CD14-positive monocyte (primary cell): ENCODE measurements around the gene EFHC1. TPM values are rescaled to one million over a fixed set of nuclear protein-coding genes. Genes with fewer than 3 reads are reported as not detected.

Source experiments
- DNase-seq, 3 donors: peaks; one replicate each; pipeline ENCODE4 v3.0.0-alpha.2; 2011 to 2022
- H2AFZ ChIP-seq: 2 replicates; pipeline ENCODE4 v1.6.0; 2012; ENCODE audit warnings: mild to moderate bottlenecking, low read depth, low read length, inconsistent platforms; ENCODE audit not compliant: insufficient read depth, poor library complexity, severe bottlenecking
- H3K27ac ChIP-seq, 2 donors: 1 replicate in 1 of 2; 2 replicates in 1 of 2; pipeline ENCODE4 v1.5.1; 2012 to 2013; ENCODE audit warnings: low read length in 2 of 2, control low read depth in 1 of 2, inconsistent platforms in 1 of 2, low read depth in 1 of 2, mild to moderate bottlenecking in 1 of 2
- H3K27me3 ChIP-seq, 2 donors: one replicate each; pipeline versions ENCODE4 v1.6.0 to v1.6.1; 2011 to 2013; ENCODE audit warnings: low read length in 2 of 2; ENCODE audit not compliant: control insufficient read depth in 2 of 2, insufficient read depth in 2 of 2
- H3K36me3 ChIP-seq, 2 donors: replicated peaks in 1 of 2; 1 replicate in 1 of 2; 2 replicates in 1 of 2; pipeline versions ENCODE4 v1.5.1 to v1.6.1; 2012 to 2013; ENCODE audit warnings: low read length in 2 of 2, control low read depth in 1 of 2, inconsistent platforms in 1 of 2, mild to moderate bottlenecking in 1 of 2; ENCODE audit not compliant: insufficient read depth in 2 of 2, control insufficient read depth in 1 of 2
- H3K4me1 ChIP-seq, 2 donors: 1 replicate in 1 of 2; 2 replicates in 1 of 2; pipeline versions ENCODE4 v1.5.1 to v1.6.1; 2012 to 2013; ENCODE audit warnings: low read length in 2 of 2, control low read depth in 1 of 2, inconsistent platforms in 1 of 2, mild to moderate bottlenecking in 1 of 2, moderate library complexity in 1 of 2; ENCODE audit not compliant: insufficient read depth in 2 of 2, control insufficient read depth in 1 of 2
- H3K4me2 ChIP-seq: replicated peaks from 2 replicates; pipeline ENCODE3; 2012; ENCODE audit warnings: low read length, moderate library complexity, mild to moderate bottlenecking; ENCODE audit not compliant: poor library complexity, severe bottlenecking; ENCODE audit errors: extremely low read depth
- H3K4me3 ChIP-seq, 3 experiments: fragments of 200-600 bp in 1 of 3; sonication (generic) in 1 of 3; replicated peaks in 1 of 3; 1 replicate in 2 of 3; 2 replicates in 1 of 3; pipeline ENCODE4 v1.5.1; 2011 to 2013; ENCODE audit warnings: low read length in 3 of 3, mild to moderate bottlenecking in 3 of 3, control low read depth in 2 of 3, low read depth in 2 of 3, inconsistent platforms in 1 of 3, moderate library complexity in 1 of 3
- H3K79me2 ChIP-seq: 2 replicates; pipeline ENCODE4 v1.6.0; 2012; ENCODE audit warnings: mild to moderate bottlenecking, control low read depth, inconsistent platforms, low read length, moderate library complexity; ENCODE audit not compliant: insufficient read depth
- H3K9ac ChIP-seq: 2 replicates; pipeline ENCODE4 v1.6.0; 2017; ENCODE audit warnings: low read length, mild to moderate bottlenecking; ENCODE audit not compliant: insufficient read depth, poor library complexity, severe bottlenecking
- H3K9me3 ChIP-seq, 2 donors: replicated peaks in 1 of 2; 1 replicate in 1 of 2; 2 replicates in 1 of 2; pipeline versions ENCODE4 v1.5.1 to v1.6.1; 2012 to 2013; ENCODE audit warnings: low read length in 2 of 2, control low read depth in 1 of 2; ENCODE audit not compliant: control insufficient read depth in 1 of 2, insufficient read depth in 1 of 2
- H4K20me1 ChIP-seq: 2 replicates; pipeline ENCODE4 v1.6.0; 2012; ENCODE audit warnings: mild to moderate bottlenecking, low read length, control low read depth, moderate library complexity; ENCODE audit not compliant: insufficient read depth
- H3K27ac Mint-ChIP-seq, 7 donors: one replicate each; pipeline ENCODE4 v1.8.0; 2020; ENCODE audit warnings: mild to moderate bottlenecking in 7 of 7, mixed read lengths in 7 of 7, moderate library complexity in 6 of 7, inconsistent platforms in 2 of 7
- H3K27me3 Mint-ChIP-seq, 3 donors: one replicate each; pipeline ENCODE4 v1.8.0; 2021 to 2022; ENCODE audit warnings: low read depth in 3 of 3, mild to moderate bottlenecking in 3 of 3, mixed read lengths in 3 of 3, moderate library complexity in 3 of 3, inconsistent platforms in 1 of 3
- H3K36me3 Mint-ChIP-seq, 2 donors: one replicate each; pipeline ENCODE4 v1.8.0; 2020; ENCODE audit warnings: mixed read lengths in 2 of 2, inconsistent platforms in 1 of 2, mild to moderate bottlenecking in 1 of 2
- H3K4me1 Mint-ChIP-seq: one replicate; pipeline ENCODE4 v1.8.0; 2020; ENCODE audit warnings: mild to moderate bottlenecking, mixed read lengths
- H3K4me3 Mint-ChIP-seq, 2 donors: one replicate each; pipeline ENCODE4 v1.8.0; 2020; ENCODE audit warnings: mild to moderate bottlenecking in 2 of 2, mixed read lengths in 2 of 2, moderate library complexity in 1 of 2
- H3K9me3 Mint-ChIP-seq, 7 donors: one replicate each; pipeline ENCODE4 v1.8.0; 2020 to 2022; ENCODE audit warnings: mixed read lengths in 7 of 7, mild to moderate bottlenecking in 6 of 7, moderate library complexity in 6 of 7, inconsistent platforms in 2 of 7
- WGBS: methylation state at CpG from one replicate; pipeline ENCODE4 v1.1.5; 2013; ENCODE audit warnings: missing lambda C conversion rate; ENCODE audit not compliant: insufficient coverage; 5-methylcytosine and 5-hydroxymethylcytosine counted together
- intact Hi-C, 2 donors: fragments of 100-400 bp; cut with micrococcal nuclease; formaldehyde crosslinking; loops; one replicate each; pipeline versions ENCODE4 v1.15.0 to v1.15.1; 2023
- polyA plus RNA-seq, 3 donors: library from polyadenylated mRNA; depleted of rRNA in 1 of 3; unstranded in 2 of 3; stranded (reverse) in 1 of 3; fragments of 300-500 nt in 2 of 3; fragments of >200 nt in 1 of 3; fragmentation: Illumina TruSeq in 2 of 3; gene quantifications; 1 replicate in 2 of 3; 2 replicates in 1 of 3; pipeline ENCODE4 v1.2.3, GENCODE V29; 2012 to 2021
- TF ChIP-seq, protein P1 (sequence below): fragments of 200-600 bp; IDR thresholded peaks from one replicate; pipeline ENCODE4 v1.8.0; 2022; ENCODE audit warnings: antibody characterized with exemption, mild to moderate bottlenecking

EFHC1 gene
- polyA plus RNA-seq, 3 donors, result 0.30 to 13.5 (median 2.3) TPM

DNA sequence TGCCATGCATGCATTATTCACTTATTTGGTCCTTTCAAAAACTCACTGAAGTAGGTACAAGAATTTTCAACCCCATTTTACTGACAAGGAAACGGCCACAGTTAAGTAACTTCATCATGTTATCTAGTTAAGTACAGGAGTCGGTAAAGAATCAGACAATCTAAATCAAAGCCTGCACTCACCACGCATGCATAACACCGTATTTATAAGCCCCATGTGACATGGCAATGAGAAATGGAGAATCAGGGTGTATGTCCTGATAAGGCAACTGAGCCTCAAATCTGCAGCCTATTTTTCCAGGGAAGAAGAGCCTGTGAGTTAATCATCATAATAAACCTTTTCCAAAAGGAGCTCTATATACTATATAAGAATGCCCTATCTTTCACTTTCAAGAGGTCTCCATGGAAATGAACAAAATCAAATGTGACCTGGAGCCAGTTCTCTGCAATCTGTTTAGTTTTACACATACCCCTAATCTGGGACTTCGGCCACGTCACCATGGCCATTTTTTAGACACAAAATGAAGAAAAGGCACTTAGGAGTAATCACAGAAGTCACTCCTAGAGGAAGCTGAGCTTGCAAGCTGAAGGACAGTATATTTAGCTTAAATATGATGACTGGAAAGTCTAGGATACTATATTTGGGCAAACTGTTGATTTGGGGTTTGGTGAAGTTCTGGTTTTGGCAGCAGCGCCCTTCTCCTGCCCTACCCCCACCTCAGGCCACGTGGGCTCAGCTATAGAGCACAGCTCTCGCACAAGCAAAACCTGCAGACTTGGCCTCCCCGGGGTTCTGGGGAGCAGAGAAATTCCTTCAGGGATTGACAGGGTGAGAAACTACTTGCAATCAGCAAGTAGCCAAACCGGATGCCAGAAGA, 137.5 kb downstream of the EFHC1 start:
- Histone ChIP-seq H3K9ac (no peak overlapping the region), H3K4me2 (no peak overlapping the region), H3K9me3 (no peaks in the 10 kb centered on the region), H3K27ac (peak overlapping the region in 1 of 2 donors; percentile 4), H3K4me3 (no peak overlapping the region), H3K27me3 (no peaks in the 10 kb centered on the region), H3K36me3 (peaks cover 0 to 14% of the 10 kb centered on the region in 2 donors), H3K79me2 (peaks cover 89% of the 10 kb centered on the region), H4K20me1 (peaks cover 62% of the 10 kb centered on the region), H3K4me1 (no peaks in the 10 kb centered on the region), H2AFZ (no peak overlapping the region)
- Mint-ChIP-seq H3K27ac (no peak overlapping the region), H3K4me3 (no peak overlapping the region), H3K36me3 (peaks cover 12 to 19% of the 10 kb centered on the region in 2 donors), H3K4me1 (peaks cover 16% of the 10 kb centered on the region), H3K9me3 (no peaks in the 10 kb centered on the region), H3K27me3 (peaks cover 0 to 6% (median 0%) of the 10 kb centered on the region in 3 donors)
- intact Hi-C loops, result no loop called here
- WGBS, result 89% methylated on average over 3 of the region's 11 CpGs
- DNase-seq, result no peak
- TF ChIP-seq, protein P1, sequence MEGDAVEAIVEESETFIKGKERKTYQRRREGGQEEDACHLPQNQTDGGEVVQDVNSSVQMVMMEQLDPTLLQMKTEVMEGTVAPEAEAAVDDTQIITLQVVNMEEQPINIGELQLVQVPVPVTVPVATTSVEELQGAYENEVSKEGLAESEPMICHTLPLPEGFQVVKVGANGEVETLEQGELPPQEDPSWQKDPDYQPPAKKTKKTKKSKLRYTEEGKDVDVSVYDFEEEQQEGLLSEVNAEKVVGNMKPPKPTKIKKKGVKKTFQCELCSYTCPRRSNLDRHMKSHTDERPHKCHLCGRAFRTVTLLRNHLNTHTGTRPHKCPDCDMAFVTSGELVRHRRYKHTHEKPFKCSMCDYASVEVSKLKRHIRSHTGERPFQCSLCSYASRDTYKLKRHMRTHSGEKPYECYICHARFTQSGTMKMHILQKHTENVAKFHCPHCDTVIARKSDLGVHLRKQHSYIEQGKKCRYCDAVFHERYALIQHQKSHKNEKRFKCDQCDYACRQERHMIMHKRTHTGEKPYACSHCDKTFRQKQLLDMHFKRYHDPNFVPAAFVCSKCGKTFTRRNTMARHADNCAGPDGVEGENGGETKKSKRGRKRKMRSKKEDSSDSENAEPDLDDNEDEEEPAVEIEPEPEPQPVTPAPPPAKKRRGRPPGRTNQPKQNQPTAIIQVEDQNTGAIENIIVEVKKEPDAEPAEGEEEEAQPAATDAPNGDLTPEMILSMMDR, result no peak

DNA sequence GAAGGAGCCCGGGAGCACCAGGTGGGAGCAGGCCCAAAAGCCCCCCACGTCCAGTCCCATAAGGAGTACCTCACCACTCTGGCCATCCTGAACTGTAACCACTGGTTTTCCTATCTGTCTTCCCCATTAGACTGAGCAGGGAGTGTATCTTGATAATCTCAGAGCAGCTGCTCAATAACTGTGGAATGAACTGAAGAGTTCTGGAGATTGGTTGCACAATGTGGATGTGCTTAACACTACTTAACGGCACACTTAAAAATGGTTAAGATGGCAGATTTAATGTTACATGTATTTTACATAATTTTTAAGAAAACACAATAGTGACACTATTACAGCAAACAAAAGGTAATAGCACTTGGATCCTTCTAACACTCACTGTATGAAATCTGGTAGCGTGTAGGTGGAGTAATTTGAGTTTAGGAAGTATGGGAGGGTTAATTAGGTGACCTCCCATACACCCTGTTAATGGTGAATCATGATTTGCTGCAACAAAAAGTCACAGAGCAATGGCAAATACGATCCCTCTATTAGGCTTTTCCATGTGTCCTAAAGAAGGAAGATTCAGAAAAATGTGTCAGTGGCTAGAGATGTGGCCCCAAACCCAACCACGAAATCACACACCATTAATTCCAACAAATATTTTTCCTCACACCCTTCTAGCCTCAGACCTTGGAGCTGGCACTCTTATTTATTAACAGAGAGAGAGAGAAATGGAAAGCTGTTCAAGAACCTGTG, 138.3 kb downstream of the EFHC1 start:
- Histone ChIP-seq H2AFZ (no peak overlapping the region), H3K27ac (peak overlapping the region in 1 of 2 donors; percentile 4), H3K9ac (no peak overlapping the region), H4K20me1 (peaks cover 62% of the 10 kb centered on the region), H3K9me3 (no peaks in the 10 kb centered on the region), H3K36me3 (peaks cover 0 to 14% of the 10 kb centered on the region in 2 donors), H3K27me3 (no peaks in the 10 kb centered on the region), H3K79me2 (peaks cover 92% of the 10 kb centered on the region), H3K4me2 (no peak overlapping the region), H3K4me1 (no peaks in the 10 kb centered on the region), H3K4me3 (no peak overlapping the region)
- Mint-ChIP-seq H3K36me3 (peaks cover 14 to 16% of the 10 kb centered on the region in 2 donors), H3K9me3 (no peaks in the 10 kb centered on the region), H3K27me3 (peaks cover 0 to 6% (median 0%) of the 10 kb centered on the region in 3 donors), H3K4me3 (no peak overlapping the region), H3K4me1 (peaks cover 16% of the 10 kb centered on the region), H3K27ac (peak overlapping the region in 1 of 7 donors; percentile 5)
- no peak for DNase-seq
- WGBS, result 100% methylated on average over 1 of the region's 6 CpGs
- TF ChIP-seq, protein P1, result no peak
- intact Hi-C loops, result no loop called here
